Mesenchymal stem cell (in vitro differentiated cells and primary cell): ENCODE results near the gene ATOH1.

Experiments used
- DNase-seq: peaks from one replicate; pipeline ENCODE4 v3.0.0-alpha.2; 2013
- H2AFZ ChIP-seq: one replicate; pipeline ENCODE4 v1.6.1; 2013; ENCODE audit warnings: low read depth, mild to moderate bottlenecking, control low read depth, inconsistent platforms, low read length, moderate library complexity
- H2AK5ac ChIP-seq: 2 replicates; pipeline ENCODE4 v1.6.1; 2013; ENCODE audit warnings: low read length, moderate library complexity, mild to moderate bottlenecking, inconsistent platforms; ENCODE audit not compliant: severe bottlenecking
- H2BK120ac ChIP-seq: one replicate; pipeline ENCODE4 v1.6.1; 2013; ENCODE audit warnings: low read depth, mild to moderate bottlenecking, inconsistent platforms, low read length, moderate library complexity
- H2BK12ac ChIP-seq, 2 experiments: one replicate each; pipeline ENCODE4 v1.6.1; 2013; ENCODE audit warnings: inconsistent platforms in 2 of 2, low read length in 2 of 2, mild to moderate bottlenecking in 2 of 2, moderate library complexity in 2 of 2, control low read depth in 1 of 2
- H2BK15ac ChIP-seq: one replicate; pipeline ENCODE4 v1.6.1; 2013; ENCODE audit warnings: mild to moderate bottlenecking, low read depth, inconsistent platforms; ENCODE audit not compliant: poor library complexity, severe bottlenecking
- H2BK5ac ChIP-seq: 2 replicates; pipeline ENCODE4 v1.6.1; 2013; ENCODE audit warnings: low read depth, mild to moderate bottlenecking, low read length, control low read depth, inconsistent platforms; ENCODE audit not compliant: poor library complexity, severe bottlenecking
- H3K14ac ChIP-seq, 2 experiments: one replicate each; pipeline ENCODE4 v1.6.1; 2013; ENCODE audit warnings: inconsistent platforms in 2 of 2, low read length in 2 of 2, control low read depth in 1 of 2, mild to moderate bottlenecking in 1 of 2, moderate library complexity in 1 of 2
- H3K18ac ChIP-seq, 2 experiments: one replicate each; pipeline ENCODE4 v1.6.1; 2013; ENCODE audit warnings: inconsistent platforms in 2 of 2, low read length in 2 of 2, control low read depth in 1 of 2, low read depth in 1 of 2, mild to moderate bottlenecking in 1 of 2
- H3K23ac ChIP-seq, 2 experiments: one replicate each; pipeline ENCODE4 v1.6.1; 2013; ENCODE audit warnings: inconsistent platforms in 2 of 2, low read length in 2 of 2, mild to moderate bottlenecking in 2 of 2, moderate library complexity in 2 of 2, control low read depth in 1 of 2
- H3K27ac ChIP-seq: 2 replicates; pipeline ENCODE4 v1.5.1; 2013; ENCODE audit warnings: mild to moderate bottlenecking, moderate library complexity, low read length, control low read depth, inconsistent platforms; ENCODE audit not compliant: poor library complexity, severe bottlenecking
- H3K27me3 ChIP-seq, 2 experiments: 2 replicates each; pipeline versions ENCODE4 v1.6.1 to v1.7.0; 2013; ENCODE audit warnings: low read length in 2 of 2, mild to moderate bottlenecking in 2 of 2, moderate library complexity in 2 of 2, control low read depth in 1 of 2, inconsistent platforms in 1 of 2; ENCODE audit not compliant: control insufficient read depth in 1 of 2, insufficient read depth in 1 of 2
- H3K36me3 ChIP-seq, 2 experiments: 2 replicates each; pipeline versions ENCODE4 v1.6.1 to v1.7.0; 2013; ENCODE audit warnings: low read length in 2 of 2, control low read depth in 1 of 2, inconsistent platforms in 1 of 2, low read depth in 1 of 2, mild to moderate bottlenecking in 1 of 2; ENCODE audit not compliant: insufficient read depth in 2 of 2, control insufficient read depth in 1 of 2
- H3K4ac ChIP-seq, 2 experiments: one replicate each; pipeline ENCODE4 v1.6.1; 2013; ENCODE audit warnings: inconsistent platforms in 2 of 2, low read length in 2 of 2, mild to moderate bottlenecking in 2 of 2, moderate library complexity in 2 of 2, control low read depth in 1 of 2, low read depth in 1 of 2
- H3K4me1 ChIP-seq: 2 replicates; pipeline ENCODE4 v1.6.1; 2013; ENCODE audit warnings: low read depth, low read length, control low read depth; ENCODE audit not compliant: control insufficient read depth, insufficient read depth
- H3K4me2 ChIP-seq: 2 replicates; pipeline ENCODE4 v1.6.1; 2013; ENCODE audit warnings: low read length, mild to moderate bottlenecking, inconsistent platforms; ENCODE audit not compliant: poor library complexity, severe bottlenecking
- H3K4me3 ChIP-seq, 2 experiments: 2 replicates each; pipeline versions ENCODE4 v1.5.1 to v1.7.0; 2013; ENCODE audit warnings: low read length in 2 of 2, mild to moderate bottlenecking in 2 of 2, control low read depth in 1 of 2, low read depth in 1 of 2; ENCODE audit not compliant: insufficient read depth in 1 of 2
- H3K79me1 ChIP-seq: replicated peaks from 2 replicates; pipeline ENCODE4 v1.6.1; 2013; ENCODE audit warnings: mild to moderate bottlenecking, control low read depth, low read length, inconsistent platforms; ENCODE audit not compliant: poor library complexity, severe bottlenecking
- H3K9ac ChIP-seq: 2 replicates; pipeline ENCODE4 v1.7.0; 2013; ENCODE audit warnings: mild to moderate bottlenecking, low read length, moderate library complexity
- H3K9me3 ChIP-seq: 2 replicates; pipeline ENCODE4 v1.7.0; 2013; ENCODE audit warnings: mild to moderate bottlenecking, low read length; ENCODE audit not compliant: control insufficient read depth
- H4K8ac ChIP-seq: one replicate; pipeline ENCODE4 v1.6.1; 2013; ENCODE audit warnings: inconsistent platforms, mild to moderate bottlenecking, low read length, moderate library complexity
- H4K91ac ChIP-seq: one replicate; pipeline ENCODE4 v1.6.1; 2013; ENCODE audit warnings: mild to moderate bottlenecking, low read length, inconsistent platforms
- WGBS: methylation state at CpG from one replicate; pipeline ENCODE4 v1.1.7; 2013; ENCODE audit warnings: mixed read lengths; 5-methylcytosine and 5-hydroxymethylcytosine counted together

Gene ATOH1

GRCh38 chr4:93835929-93836328 is 7.4 kb downstream of the ATOH1 start:
- H4K8ac ChIP-seq = no peak overlapping the region
- H2BK12ac ChIP-seq = no peak overlapping the region
- DNase-seq = no peak
- peaks cover 14% of the 10 kb centered on the region for H3K4me1 ChIP-seq
- no peak overlapping the region for H3K4me3 ChIP-seq
- no peak overlapping the region for H3K4ac ChIP-seq
- no peak overlapping the region for H3K18ac ChIP-seq
- no peak overlapping the region for H3K23ac ChIP-seq
- H3K4me2 ChIP-seq = no peak overlapping the region
- WGBS = no CpG with 5 or more reads among the region's 1 CpG
- no peak overlapping the region for H2BK15ac ChIP-seq
- H3K27me3 ChIP-seq = peaks cover 29 to 49% of the 10 kb centered on the region in 2 experiments
- no peaks in the 10 kb centered on the region for H3K36me3 ChIP-seq
- H3K9me3 ChIP-seq = no peaks in the 10 kb centered on the region
- no peak overlapping the region for H2BK120ac ChIP-seq
- H4K91ac ChIP-seq = no peak overlapping the region
- no peak overlapping the region for H3K9ac ChIP-seq
- H3K79me1 ChIP-seq = no peaks in the 10 kb centered on the region
- H3K27ac ChIP-seq = peak overlapping the region; percentile 42
- no peak overlapping the region for H2BK5ac ChIP-seq
- H3K14ac ChIP-seq = no peak overlapping the region
- peak overlapping the region; percentile 55 for H2AK5ac ChIP-seq
- H2AFZ ChIP-seq = no peak overlapping the region

- H2BK15ac ChIP-seq = no peak overlapping the region
- H2BK5ac ChIP-seq = no peak overlapping the region
- 72% methylated on average over 4 of the region's 4 CpGs for WGBS
- no peaks in the 10 kb centered on the region for H3K79me1 ChIP-seq
- peaks cover 9% of the 10 kb centered on the region for H3K4me1 ChIP-seq
- H3K18ac ChIP-seq = no peak overlapping the region
- no peak overlapping the region for H2BK120ac ChIP-seq
- no peak overlapping the region for H3K23ac ChIP-seq
- no peaks in the 10 kb centered on the region for H3K9me3 ChIP-seq
- H2AFZ ChIP-seq = no peak overlapping the region
- no peak overlapping the region for H3K4ac ChIP-seq
- no peak overlapping the region for H3K14ac ChIP-seq
- no peak overlapping the region for H2BK12ac ChIP-seq
- no peak overlapping the region for H3K9ac ChIP-seq
- no peaks in the 10 kb centered on the region for H3K36me3 ChIP-seq
- H2AK5ac ChIP-seq = peak overlapping the region; percentile 51
- no peak overlapping the region for H3K4me3 ChIP-seq
- peaks cover 0 to 12% of the 10 kb centered on the region in 2 experiments for H3K27me3 ChIP-seq
- no peak for DNase-seq
- no peak overlapping the region for H3K27ac ChIP-seq
- H4K91ac ChIP-seq = no peak overlapping the region
- H3K4me2 ChIP-seq = no peak overlapping the region
- H4K8ac ChIP-seq = no peak overlapping the region
These were observed 11.2 kb downstream of the ATOH1 start for GRCh38 chr4:93839704-93840103.

DNA sequence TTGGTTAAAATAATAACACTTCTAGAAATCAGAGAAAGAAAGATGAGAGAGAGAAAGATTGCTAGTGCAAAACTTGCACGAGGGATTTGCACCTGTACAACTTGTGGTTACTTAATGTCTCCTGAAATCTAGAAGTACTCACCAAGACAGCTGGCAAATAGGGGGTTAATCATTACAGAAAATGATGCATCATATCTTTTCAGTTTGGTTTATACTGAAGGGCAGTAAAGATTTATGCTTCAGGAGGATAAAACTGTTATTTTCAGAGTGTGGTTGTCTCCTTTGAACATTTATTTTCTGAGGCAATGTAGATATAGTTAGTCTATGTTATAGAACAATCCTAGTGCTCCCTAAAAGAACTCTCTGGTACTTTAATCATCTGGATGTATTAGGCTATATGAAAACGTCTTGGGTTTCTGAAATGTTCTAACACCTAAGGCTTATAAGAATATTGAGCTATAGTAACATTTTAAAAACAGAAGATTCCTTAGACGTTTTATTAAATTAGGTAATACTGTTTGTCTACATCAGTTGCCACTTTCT is 13.3 kb downstream of the ATOH1 start:
- WGBS = 79% methylated on average over 1 of the region's 3 CpGs
- Histone ChIP-seq H3K9me3 (no peaks in the 10 kb centered on the region), H4K91ac (no peak overlapping the region)

DNA sequence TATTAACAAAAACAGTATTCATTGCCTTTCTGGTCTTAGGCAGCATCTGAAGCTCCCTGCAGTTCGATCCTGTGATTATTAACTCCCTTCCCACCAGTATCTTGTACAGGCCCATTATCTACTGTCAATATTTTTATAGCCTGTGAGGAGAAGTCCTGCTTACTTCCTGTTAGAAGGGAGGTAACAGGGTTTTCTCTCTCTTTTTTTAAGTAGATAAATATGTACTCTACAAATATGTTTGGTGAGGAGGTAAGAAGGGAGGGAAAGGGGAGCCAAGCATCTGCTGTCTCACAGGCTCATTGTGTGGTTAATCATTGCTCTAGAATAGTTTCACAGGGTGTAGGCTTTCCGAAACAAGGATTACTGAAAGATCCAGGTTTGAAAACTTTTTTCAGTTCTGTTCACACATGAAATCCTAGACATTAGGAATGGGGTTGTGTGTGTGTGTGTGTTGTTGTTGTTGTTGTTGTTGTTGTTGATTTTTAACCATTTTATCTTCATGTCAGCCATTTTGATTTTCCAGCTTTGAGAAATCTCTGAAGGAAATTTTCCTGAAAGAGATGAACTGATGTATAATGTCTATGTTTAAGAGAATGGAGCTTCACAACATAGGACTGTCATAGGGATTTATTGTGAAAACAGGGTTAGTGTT is 14.2 kb downstream of the ATOH1 start:
- DNase-seq = no peak
- Histone ChIP-seq H2AK5ac (no peak overlapping the region), H3K27ac (peak overlapping the region; percentile 86), H2BK120ac (no peak overlapping the region), H3K4ac (no peak overlapping the region), H3K9me3 (no peaks in the 10 kb centered on the region), H3K14ac (no peak overlapping the region), H3K4me1 (peaks cover 4% of the 10 kb centered on the region), H3K79me1 (no peaks in the 10 kb centered on the region), H3K4me3 (no peak overlapping the region), H4K8ac (no peak overlapping the region), H3K18ac (no peak overlapping the region), H2BK5ac (no peak overlapping the region), H2BK15ac (no peak overlapping the region), H3K23ac (no peak overlapping the region), H3K36me3 (no peaks in the 10 kb centered on the region), H3K4me2 (no peak overlapping the region), H3K9ac (no peak overlapping the region), H2BK12ac (no peak overlapping the region), H3K27me3 (no peaks in the 10 kb centered on the region), H4K91ac (no peak overlapping the region), H2AFZ (no peak overlapping the region)
- 88% methylated on average over 1 of the region's 2 CpGs for WGBS

More for the DNA sequence above, 13.3 kb downstream of the ATOH1 start:
- DNase-seq = no peak
- Histone ChIP-seq H3K36me3 (no peaks in the 10 kb centered on the region), H3K14ac (no peak overlapping the region), H3K27me3 (no peaks in the 10 kb centered on the region), H3K9ac (no peak overlapping the region), H2BK5ac (no peak overlapping the region), H2AFZ (no peak overlapping the region), H2BK12ac (no peak overlapping the region), H3K4me3 (no peak overlapping the region), H4K8ac (no peak overlapping the region), H3K18ac (no peak overlapping the region), H2BK120ac (no peak overlapping the region), H2BK15ac (no peak overlapping the region), H2AK5ac (no peak overlapping the region), H3K27ac (no peak overlapping the region), H3K4me1 (peaks cover 4% of the 10 kb centered on the region), H3K4me2 (no peak overlapping the region), H3K23ac (no peak overlapping the region), H3K4ac (no peak overlapping the region), H3K79me1 (no peaks in the 10 kb centered on the region)
